ENCODE measurements around the gene CD7. TPM values are rescaled to one million over a fixed set of nuclear protein-coding genes. Genes with fewer than 3 reads are reported as not detected.

Gene CD7
- total RNA-seq, 1 experiment from 2014 or later: 0.77 TPM

DNA sequence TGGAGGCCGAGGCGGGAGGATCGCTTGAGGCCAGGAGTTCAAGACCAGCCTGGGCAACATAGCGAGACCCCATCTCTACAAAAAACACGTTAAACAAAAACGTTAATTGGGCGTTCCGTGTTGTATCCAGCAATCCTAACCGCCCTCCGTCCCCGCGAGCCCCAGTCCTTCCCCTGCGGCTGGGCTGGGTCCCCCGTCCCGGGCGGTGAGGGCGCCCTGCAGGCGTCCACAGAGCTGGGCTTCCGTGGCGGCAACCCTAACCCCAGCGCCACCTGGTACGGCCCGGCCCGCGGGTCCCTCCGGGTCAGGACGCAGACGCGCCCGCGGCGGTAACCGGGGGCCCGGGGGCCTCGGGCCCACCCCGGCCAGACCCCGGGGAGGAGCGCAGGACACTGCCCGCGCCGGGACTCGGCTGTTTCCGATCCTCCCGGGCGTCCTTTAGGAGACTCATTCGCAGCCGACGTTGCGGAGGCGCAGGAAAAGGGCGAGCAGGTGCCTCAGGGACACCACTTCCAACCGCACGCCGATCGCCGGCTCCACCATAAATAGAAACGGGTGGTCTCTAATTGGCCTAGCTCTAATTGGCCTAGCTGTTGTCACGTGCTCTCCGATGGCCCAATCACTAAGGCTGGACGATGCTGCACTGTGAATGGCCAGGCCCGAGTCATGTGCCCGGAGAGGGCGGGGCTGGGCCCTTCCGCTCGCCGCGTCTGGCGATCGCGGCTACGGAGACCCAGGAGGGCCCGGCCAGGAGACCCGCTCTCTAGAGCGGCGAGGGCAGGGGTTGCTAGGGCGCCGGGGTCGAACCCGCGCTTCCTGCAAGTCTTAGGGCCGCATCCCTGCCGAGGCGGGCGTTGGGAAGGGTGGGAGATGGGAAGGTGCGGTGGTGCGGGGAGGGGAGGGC lies 24.9 kb downstream of the CD7 start:
- TF ChIP-seq, protein P1, sequence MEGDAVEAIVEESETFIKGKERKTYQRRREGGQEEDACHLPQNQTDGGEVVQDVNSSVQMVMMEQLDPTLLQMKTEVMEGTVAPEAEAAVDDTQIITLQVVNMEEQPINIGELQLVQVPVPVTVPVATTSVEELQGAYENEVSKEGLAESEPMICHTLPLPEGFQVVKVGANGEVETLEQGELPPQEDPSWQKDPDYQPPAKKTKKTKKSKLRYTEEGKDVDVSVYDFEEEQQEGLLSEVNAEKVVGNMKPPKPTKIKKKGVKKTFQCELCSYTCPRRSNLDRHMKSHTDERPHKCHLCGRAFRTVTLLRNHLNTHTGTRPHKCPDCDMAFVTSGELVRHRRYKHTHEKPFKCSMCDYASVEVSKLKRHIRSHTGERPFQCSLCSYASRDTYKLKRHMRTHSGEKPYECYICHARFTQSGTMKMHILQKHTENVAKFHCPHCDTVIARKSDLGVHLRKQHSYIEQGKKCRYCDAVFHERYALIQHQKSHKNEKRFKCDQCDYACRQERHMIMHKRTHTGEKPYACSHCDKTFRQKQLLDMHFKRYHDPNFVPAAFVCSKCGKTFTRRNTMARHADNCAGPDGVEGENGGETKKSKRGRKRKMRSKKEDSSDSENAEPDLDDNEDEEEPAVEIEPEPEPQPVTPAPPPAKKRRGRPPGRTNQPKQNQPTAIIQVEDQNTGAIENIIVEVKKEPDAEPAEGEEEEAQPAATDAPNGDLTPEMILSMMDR (IDR thresholded peaks at IDR 0.05): no peak
- TF ChIP-seq SIN3A (IDR thresholded peaks at IDR 0.05; ENCODE audit: borderline replicate concordance, insufficient read depth, low read depth, low read length) (peak; percentile 39), POLR2AphosphoS5 (IDR thresholded peaks at IDR 0.05; ENCODE audit: low read depth, low read length) (peak; percentile 97)
- TF ChIP-seq, protein P2, sequence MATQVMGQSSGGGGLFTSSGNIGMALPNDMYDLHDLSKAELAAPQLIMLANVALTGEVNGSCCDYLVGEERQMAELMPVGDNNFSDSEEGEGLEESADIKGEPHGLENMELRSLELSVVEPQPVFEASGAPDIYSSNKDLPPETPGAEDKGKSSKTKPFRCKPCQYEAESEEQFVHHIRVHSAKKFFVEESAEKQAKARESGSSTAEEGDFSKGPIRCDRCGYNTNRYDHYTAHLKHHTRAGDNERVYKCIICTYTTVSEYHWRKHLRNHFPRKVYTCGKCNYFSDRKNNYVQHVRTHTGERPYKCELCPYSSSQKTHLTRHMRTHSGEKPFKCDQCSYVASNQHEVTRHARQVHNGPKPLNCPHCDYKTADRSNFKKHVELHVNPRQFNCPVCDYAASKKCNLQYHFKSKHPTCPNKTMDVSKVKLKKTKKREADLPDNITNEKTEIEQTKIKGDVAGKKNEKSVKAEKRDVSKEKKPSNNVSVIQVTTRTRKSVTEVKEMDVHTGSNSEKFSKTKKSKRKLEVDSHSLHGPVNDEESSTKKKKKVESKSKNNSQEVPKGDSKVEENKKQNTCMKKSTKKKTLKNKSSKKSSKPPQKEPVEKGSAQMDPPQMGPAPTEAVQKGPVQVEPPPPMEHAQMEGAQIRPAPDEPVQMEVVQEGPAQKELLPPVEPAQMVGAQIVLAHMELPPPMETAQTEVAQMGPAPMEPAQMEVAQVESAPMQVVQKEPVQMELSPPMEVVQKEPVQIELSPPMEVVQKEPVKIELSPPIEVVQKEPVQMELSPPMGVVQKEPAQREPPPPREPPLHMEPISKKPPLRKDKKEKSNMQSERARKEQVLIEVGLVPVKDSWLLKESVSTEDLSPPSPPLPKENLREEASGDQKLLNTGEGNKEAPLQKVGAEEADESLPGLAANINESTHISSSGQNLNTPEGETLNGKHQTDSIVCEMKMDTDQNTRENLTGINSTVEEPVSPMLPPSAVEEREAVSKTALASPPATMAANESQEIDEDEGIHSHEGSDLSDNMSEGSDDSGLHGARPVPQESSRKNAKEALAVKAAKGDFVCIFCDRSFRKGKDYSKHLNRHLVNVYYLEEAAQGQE (IDR thresholded peaks at IDR 0.05; ENCODE audit: insufficient read depth in 1 of 2, low read depth in 2 of 2, low read length in 1 of 2): 0 out of 4 replicates have a peak, but pooled peaks of 1 of the 2 experiments have one; percentile 55
- Histone ChIP-seq H3K9me3 (ENCODE audit: control insufficient read depth, insufficient read depth, low read depth, low read length) (no peaks in the 10 kb centered on the region), H3K36me3 (ENCODE audit: control insufficient read depth, insufficient read depth, low read length) (no peaks in the 10 kb centered on the region; the same call in 1 of the 2 replicates), H3K27ac (ENCODE audit: low read length) (peak overlapping the region; percentile 89), H3K4me1 (ENCODE audit: control insufficient read depth, insufficient read depth, low read length) (peaks cover 63% of the 10 kb centered on the region), H3K27me3 (ENCODE audit: control insufficient read depth, insufficient read depth, low read length) (no peaks in the 10 kb centered on the region), H3K4me3 (ENCODE audit: low read depth in 2 of 2, low read length in 2 of 2) (peak overlapping the region; percentile 60 to 66)
- intact Hi-C loops (cut with micrococcal nuclease; ENCODE audit: unreplicated experiment): no loop called here
- BruUV-seq (replicated peaks): TSS peak; percentile 96
- ChIA-PET CTCF (no interaction called here), POLR2A (interaction anchor here (0.6 to 1.0 kb wide), 3 partner anchors 8 to 28 kb away, joined by 4 to 13 read pairs (median 4); no protein-coding TSS in a partner anchor)
- in situ Hi-C loops (cut with HindIII; ENCODE audit: low pct_unique_long_range_greater_than_20kb, low sequenced_read_pairs): loop anchor here (10.0 kb wide), 1 partner anchor 52 kb away; no protein-coding TSS in a partner anchor
- ATAC-seq (peak; percentile 94), DNase-seq (ENCODE audit: low read depth, low spot score) (peak; percentile 85)

DNA sequence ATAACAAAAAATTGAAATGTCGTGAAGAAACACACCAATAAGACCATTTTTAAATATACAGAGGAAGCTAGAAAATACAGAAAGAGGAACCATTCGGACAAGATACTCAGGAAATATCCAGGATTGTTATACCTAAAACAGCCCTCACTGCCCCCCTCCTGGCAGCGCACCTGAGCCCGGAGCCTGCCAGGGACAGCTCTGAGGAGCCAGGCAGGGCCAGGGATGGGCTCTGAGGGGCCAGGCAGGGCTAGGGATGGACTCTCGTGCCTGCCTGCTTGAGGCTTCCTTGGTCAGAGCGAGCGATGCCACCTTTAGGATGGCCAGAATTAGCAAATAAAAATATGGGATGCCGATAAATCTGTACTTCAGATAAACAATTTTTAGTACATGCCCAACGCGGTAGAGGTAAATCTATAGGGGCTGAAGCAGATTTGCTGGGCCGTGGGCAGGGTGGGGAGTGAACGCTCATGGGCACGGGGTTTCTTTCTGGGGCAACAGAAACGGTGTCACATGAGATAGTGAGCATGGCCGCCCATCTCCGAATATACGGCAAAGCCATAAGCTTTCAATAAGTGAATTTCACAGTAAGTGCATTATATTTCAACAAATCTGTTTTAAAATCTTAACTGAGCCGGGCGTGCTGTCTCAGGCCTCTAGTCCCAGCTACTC lies 25.7 kb downstream of the CD7 start:
- Histone ChIP-seq H3K9me3 (ENCODE audit: control insufficient read depth, insufficient read depth, low read depth, low read length) (no peaks in the 10 kb centered on the region), H3K27ac (ENCODE audit: low read length) (peak overlapping the region; percentile 89), H3K36me3 (ENCODE audit: control insufficient read depth, insufficient read depth, low read length) (no peaks in the 10 kb centered on the region; the same call in 1 of the 2 replicates), H3K4me3 (ENCODE audit: low read depth in 2 of 2, low read length in 2 of 2) (peak overlapping the region; percentile 60 to 66), H3K4me1 (ENCODE audit: control insufficient read depth, insufficient read depth, low read length) (peaks cover 56% of the 10 kb centered on the region), H3K27me3 (ENCODE audit: control insufficient read depth, insufficient read depth, low read length) (no peaks in the 10 kb centered on the region)
- CTCF ChIA-PET: no interaction called here
- in situ Hi-C loops (cut with HindIII; ENCODE audit: low pct_unique_long_range_greater_than_20kb, low sequenced_read_pairs): loop anchor here (10.0 kb wide), 1 partner anchor 53 kb away; no protein-coding TSS in a partner anchor
- no TSS peak for BruUV-seq (replicated peaks)
- DNase-seq (ENCODE audit: low read depth, low spot score) (no peak), ATAC-seq (no peak)
- TF ChIP-seq TCF7L2 (IDR thresholded peaks at IDR 0.05; ENCODE audit: low read depth, low read length): no peak
- TF ChIP-seq, protein P2 (IDR thresholded peaks at IDR 0.05; ENCODE audit: insufficient read depth in 1 of 2, low read depth in 2 of 2, low read length in 1 of 2): no peak
- no peak for TF ChIP-seq SIN3A (IDR thresholded peaks at IDR 0.05; ENCODE audit: borderline replicate concordance, insufficient read depth, low read depth, low read length)
- intact Hi-C loops (cut with micrococcal nuclease; ENCODE audit: unreplicated experiment): no loop called here
- POLR2A ChIA-PET: no interaction called here

Data from Panc1 (cell line).